GM12801 (cell line): ENCODE measurements around the gene LRRIQ4.

ENCODE experiments used
- TF ChIP-seq, protein P1 (sequence below): IDR thresholded peaks from one replicate; pipeline ENCODE4 v1.5.1; 2011; ENCODE audit warnings: control low read depth; ENCODE audit not compliant: insufficient read length; ENCODE audit errors: extremely low read depth

The LRRIQ4 gene

GRCh38 chr3:169827712-169828111 is 15.0 kb downstream of the LRRIQ4 start:
- TF ChIP-seq, protein P1, sequence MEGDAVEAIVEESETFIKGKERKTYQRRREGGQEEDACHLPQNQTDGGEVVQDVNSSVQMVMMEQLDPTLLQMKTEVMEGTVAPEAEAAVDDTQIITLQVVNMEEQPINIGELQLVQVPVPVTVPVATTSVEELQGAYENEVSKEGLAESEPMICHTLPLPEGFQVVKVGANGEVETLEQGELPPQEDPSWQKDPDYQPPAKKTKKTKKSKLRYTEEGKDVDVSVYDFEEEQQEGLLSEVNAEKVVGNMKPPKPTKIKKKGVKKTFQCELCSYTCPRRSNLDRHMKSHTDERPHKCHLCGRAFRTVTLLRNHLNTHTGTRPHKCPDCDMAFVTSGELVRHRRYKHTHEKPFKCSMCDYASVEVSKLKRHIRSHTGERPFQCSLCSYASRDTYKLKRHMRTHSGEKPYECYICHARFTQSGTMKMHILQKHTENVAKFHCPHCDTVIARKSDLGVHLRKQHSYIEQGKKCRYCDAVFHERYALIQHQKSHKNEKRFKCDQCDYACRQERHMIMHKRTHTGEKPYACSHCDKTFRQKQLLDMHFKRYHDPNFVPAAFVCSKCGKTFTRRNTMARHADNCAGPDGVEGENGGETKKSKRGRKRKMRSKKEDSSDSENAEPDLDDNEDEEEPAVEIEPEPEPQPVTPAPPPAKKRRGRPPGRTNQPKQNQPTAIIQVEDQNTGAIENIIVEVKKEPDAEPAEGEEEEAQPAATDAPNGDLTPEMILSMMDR, result no peak

DNA sequence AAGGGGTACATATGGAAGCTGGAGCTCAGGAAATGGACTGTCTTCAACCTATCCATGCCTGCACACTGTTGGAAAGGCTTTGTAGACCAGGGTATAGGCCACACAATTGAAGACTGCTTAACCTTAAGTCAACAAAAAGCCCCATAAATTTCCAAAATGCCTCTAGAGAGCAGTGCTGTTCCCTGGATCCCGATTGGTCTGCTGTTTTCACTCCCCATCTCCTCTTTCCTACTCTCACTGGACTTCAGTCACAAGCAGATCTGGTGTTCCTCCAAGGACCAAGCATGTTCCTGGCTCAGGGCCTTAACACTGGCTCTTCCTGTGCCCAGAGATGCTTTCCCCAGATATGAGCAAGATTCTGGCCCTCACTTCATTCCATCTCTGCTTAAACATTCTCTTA is 22.9 kb downstream of the LRRIQ4 start:
- TF ChIP-seq, protein P1, result no peak

DNA sequence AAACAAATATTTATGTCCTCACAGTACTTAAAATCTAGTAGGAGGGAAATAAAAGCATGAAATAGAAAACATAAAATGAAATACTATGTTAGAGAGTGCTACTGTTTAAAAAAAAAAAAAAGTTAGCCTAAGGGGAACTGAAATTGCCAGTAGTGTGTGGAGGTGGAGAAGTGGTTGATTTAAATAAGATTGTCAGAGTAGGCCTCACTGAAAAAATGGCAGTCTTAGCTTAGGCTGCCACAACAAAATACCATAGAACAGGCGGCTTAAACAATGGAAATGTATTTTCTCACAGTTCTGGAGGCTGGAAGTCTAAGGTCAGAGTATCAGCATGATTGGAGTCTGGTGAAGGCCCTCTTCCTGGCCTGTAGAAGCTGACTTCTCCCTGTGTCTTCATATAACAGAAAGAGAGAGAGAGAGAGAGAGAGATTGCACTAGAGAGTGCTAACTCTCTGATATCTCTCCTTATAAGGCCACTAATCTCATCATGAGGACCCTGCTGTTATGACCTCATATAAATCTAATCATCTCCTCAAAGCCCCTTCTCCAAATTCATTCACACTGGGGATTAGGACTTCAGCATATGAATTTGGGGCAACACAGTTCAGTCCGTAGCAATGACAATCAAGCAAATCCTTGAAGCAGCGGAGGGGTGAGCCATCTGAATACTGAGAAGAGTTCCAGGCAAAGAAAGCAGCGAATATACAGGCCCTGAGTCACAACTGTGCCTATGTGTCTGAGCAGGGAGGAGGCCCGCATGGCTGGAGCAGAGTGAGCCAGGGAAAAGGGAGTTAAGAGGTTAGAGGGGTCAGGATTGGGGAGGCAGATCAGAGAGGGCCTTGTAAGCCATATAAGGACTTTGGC is 23.6 kb downstream of the LRRIQ4 start:
- TF ChIP-seq, protein P1, result no peak

DNA sequence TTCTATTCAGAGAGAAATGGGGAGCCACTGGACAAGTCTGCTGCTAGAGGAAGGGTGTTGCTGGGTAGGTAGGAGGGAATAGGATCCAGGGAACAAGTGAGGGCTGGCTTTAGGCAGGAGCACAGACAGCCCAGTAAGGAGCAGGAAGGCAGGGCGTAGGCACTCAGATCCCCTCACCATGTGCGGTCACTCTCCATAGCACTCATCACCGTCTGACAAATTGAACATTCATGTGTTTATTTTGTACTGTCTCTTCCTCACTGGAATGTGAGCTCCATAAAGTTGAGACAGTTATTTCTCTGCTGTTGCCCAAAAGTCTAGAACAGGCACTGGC is 24.2 kb downstream of the LRRIQ4 start:
- TF ChIP-seq, protein P1, result no peak

GRCh38 chr3:169838511-169839030 is 25.9 kb downstream of the LRRIQ4 start:
- TF ChIP-seq, protein P1, result no peak

- TF ChIP-seq, protein P1, result no peak
Measured at GRCh38 chr3:169841171-169841570, 28.5 kb downstream of the LRRIQ4 start.

DNA sequence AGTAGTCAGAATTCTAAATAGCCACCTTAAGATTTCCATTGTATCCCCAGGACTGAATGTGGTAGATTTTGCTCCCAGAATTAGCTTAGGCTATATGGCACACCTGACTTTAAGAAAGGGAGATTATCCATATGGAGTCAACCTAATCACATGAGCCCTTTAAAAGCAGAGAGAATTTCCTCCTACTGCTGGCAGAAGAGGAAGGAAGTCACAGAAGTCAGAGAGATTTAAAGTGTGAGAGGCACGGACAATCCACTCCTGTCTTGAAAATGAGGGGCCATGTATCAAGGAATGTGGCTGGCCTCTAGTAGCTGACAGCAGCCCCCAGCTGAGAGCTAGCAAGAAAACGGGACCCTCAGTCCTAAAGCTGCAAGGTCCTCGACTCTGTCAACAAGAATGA is 30.3 kb downstream of the LRRIQ4 start:
- TF ChIP-seq, protein P1, result no peak
